ENCODE data around the gene PTPRD. TPM values are rescaled to one million over a fixed set of nuclear protein-coding genes. Genes with fewer than 3 reads are reported as not detected.
A peak's percentile ranks its signal among the peaks of the same experiment; 100 is the strongest.

PTPRD gene
- total RNA-seq, 1 donor from 2014 or later: 5.7 TPM

DNA sequence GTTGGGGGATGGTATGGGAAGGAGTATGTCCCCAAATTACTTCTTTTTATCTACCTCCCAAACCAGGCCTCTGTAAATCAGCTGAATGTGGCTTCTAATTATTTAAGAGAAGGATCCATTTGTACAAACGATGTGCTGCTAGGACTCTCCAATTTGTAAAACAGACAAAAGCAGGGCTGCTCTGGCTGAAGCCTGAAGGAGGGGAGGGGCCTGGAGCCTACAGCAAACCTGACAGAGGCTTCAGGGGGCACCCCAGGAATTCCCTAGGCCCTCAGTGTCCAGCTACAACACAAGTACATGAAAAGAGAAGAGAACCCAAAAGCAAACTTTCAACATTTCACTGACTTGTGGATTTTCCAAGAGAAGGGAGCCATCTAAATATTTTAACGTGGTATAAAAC, 1873.9 kb downstream of the PTPRD start:
- no peaks in the 10 kb centered on the region for H3K27me3 Mint-ChIP-seq (ENCODE audit: low read depth)
- no peaks in the 10 kb centered on the region for H3K9me3 Mint-ChIP-seq (ENCODE audit: low read depth)
- TF ChIP-seq, protein P1, sequence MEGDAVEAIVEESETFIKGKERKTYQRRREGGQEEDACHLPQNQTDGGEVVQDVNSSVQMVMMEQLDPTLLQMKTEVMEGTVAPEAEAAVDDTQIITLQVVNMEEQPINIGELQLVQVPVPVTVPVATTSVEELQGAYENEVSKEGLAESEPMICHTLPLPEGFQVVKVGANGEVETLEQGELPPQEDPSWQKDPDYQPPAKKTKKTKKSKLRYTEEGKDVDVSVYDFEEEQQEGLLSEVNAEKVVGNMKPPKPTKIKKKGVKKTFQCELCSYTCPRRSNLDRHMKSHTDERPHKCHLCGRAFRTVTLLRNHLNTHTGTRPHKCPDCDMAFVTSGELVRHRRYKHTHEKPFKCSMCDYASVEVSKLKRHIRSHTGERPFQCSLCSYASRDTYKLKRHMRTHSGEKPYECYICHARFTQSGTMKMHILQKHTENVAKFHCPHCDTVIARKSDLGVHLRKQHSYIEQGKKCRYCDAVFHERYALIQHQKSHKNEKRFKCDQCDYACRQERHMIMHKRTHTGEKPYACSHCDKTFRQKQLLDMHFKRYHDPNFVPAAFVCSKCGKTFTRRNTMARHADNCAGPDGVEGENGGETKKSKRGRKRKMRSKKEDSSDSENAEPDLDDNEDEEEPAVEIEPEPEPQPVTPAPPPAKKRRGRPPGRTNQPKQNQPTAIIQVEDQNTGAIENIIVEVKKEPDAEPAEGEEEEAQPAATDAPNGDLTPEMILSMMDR (IDR thresholded peaks at IDR 0.05): no peak
- H3K36me3 Mint-ChIP-seq (ENCODE audit: low read depth): no peaks in the 10 kb centered on the region
- no peak for DNase-seq (ENCODE audit: low spot score)
- no peak overlapping the region for H3K27ac Mint-ChIP-seq (ENCODE audit: unreplicated experiment)
- peaks cover 13% of the 10 kb centered on the region for H3K4me1 Mint-ChIP-seq (ENCODE audit: low read depth)
- no peak overlapping the region for H3K4me3 Mint-ChIP-seq (ENCODE audit: unreplicated experiment)

DNA sequence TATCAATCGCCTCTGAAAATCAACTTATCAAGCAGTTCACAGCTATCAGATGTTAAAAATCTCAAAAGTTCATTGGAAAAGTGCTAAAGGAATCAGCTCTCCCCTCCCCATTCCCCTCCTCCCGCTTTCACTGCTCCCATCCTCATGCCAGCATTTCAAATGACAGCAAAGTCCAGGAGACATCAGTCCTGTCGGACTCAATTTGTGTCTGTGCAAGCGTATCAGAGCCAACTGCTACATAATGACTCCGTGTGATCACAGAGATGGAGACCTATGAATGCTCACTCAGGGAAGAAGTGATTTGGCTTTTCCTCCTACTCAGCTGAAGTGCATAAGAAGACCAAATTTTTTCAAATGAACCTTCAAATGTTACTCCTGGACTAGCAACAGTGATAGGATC, 1876.0 kb downstream of the PTPRD start:
- no peaks in the 10 kb centered on the region for H3K27me3 Mint-ChIP-seq (ENCODE audit: low read depth)
- TF ChIP-seq, protein P1 (IDR thresholded peaks at IDR 0.05): no peak
- H3K9me3 Mint-ChIP-seq (ENCODE audit: low read depth): no peaks in the 10 kb centered on the region
- no peak overlapping the region for H3K4me3 Mint-ChIP-seq (ENCODE audit: unreplicated experiment)
- no peak for DNase-seq (ENCODE audit: low spot score)
- peaks cover 25% of the 10 kb centered on the region for H3K4me1 Mint-ChIP-seq (ENCODE audit: low read depth)
- H3K36me3 Mint-ChIP-seq (ENCODE audit: low read depth): no peaks in the 10 kb centered on the region
- no peak overlapping the region for H3K27ac Mint-ChIP-seq (ENCODE audit: unreplicated experiment)

DNA sequence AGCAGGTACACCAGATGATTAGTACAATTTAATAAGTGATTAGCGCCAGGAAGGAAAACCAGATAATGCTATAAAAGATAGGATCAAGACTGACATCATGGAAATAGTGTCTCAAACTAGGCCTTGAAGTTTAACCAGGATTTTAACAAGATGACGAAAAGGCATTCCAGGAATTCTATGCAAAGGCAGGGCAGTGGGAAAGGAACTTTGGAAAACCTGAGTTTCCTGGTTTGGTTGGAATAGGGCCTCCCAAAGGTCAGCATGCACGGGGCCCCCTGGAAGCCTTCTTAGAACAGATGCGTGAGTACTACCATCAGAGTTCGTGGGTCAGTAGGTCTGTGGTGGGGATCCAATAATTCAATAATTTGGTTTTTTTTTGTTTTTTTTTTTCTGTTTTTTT, 1878.0 kb downstream of the PTPRD start:
- H3K4me1 Mint-ChIP-seq (ENCODE audit: low read depth): peaks cover 25% of the 10 kb centered on the region
- DNase-seq (ENCODE audit: low spot score): no peak
- H3K27ac Mint-ChIP-seq (ENCODE audit: unreplicated experiment): no peak overlapping the region
- no peaks in the 10 kb centered on the region for H3K9me3 Mint-ChIP-seq (ENCODE audit: low read depth)
- no peak overlapping the region for H3K4me3 Mint-ChIP-seq (ENCODE audit: unreplicated experiment)
- no peaks in the 10 kb centered on the region for H3K27me3 Mint-ChIP-seq (ENCODE audit: low read depth)
- no peaks in the 10 kb centered on the region for H3K36me3 Mint-ChIP-seq (ENCODE audit: low read depth)
- TF ChIP-seq, protein P1 (IDR thresholded peaks at IDR 0.05): no peak

DNA sequence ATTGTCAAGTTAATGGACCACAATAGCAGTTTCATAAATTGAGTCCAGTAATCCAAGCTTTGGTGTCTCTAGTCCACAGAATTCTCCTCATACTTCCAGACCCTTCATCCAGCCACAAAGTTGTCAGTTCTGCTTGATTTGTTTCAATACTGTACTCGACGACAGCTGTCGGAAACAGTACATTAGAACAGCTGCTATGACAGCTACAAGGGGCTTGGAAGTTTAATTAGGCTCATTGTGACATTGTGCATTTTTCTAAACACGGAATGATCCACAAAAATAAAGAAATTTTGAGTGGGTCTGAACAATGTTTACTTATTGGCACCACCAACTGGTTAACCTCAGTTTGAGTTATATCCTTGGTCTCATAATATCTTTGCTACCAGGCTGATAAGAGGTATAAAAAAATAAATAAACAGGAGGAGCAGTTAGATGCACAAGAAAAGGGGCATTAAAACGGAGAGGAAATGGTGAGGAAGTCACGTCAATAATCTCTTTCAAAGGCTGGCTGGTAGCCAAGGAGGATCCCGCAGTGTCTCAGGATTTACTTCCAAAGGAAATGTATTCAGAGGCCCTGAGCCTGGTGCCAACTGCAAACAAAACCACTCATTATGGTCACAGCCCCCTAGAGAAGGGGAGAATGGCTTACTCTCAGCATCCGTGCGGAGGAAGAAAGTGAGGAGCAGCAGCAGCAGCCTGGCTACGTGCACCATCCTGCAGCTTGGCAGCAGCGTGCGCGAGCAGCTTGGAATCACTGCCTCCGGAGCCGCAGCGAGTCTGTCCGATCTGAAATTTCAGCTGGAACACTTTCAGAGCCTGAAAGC, 1879.5 kb downstream of the PTPRD start:
- no peaks in the 10 kb centered on the region for H3K27me3 Mint-ChIP-seq (ENCODE audit: low read depth)
- H3K4me1 Mint-ChIP-seq (ENCODE audit: low read depth): peaks cover 25% of the 10 kb centered on the region
- no peak for DNase-seq (ENCODE audit: low spot score)
- H3K4me3 Mint-ChIP-seq (ENCODE audit: unreplicated experiment): peak overlapping the region; percentile 63
- H3K9me3 Mint-ChIP-seq (ENCODE audit: low read depth): no peaks in the 10 kb centered on the region
- TF ChIP-seq, protein P1 (IDR thresholded peaks at IDR 0.05): no peak
- H3K36me3 Mint-ChIP-seq (ENCODE audit: low read depth): no peaks in the 10 kb centered on the region
- H3K27ac Mint-ChIP-seq (ENCODE audit: unreplicated experiment): peak overlapping the region; percentile 71

DNA sequence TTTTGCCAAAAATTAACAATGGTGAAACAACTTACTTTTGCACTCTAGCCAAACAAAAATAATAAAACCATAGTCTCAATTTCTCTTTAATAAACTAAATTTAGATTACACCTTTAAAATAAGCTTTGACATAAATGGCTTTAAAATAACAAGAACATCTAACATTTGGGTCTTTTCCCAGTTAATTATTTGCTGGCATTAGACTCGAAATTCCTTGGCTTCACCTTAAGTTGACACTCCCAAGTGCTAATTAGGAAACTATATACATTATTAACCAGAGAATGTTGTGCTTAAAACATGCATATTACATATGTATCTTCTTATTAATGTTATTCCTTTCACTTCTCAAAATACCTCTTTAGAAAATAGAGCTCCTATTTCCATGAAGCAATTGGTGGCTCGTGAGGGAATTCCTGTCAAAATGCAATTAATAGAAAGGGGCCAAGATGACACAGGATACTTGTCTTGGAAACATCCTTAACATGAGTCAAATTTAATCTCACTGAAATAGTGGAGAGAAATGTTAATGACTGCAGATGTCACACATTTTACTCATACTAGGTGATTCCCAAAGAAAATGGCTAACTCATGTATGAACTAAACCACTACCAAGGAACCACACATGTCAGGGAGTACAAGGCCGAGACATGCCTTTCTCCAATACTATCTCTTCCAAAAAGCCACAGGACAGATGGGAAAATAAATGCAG, 1880.3 kb downstream of the PTPRD start:
- peaks cover 25% of the 10 kb centered on the region for H3K4me1 Mint-ChIP-seq (ENCODE audit: low read depth)
- no peak overlapping the region for H3K4me3 Mint-ChIP-seq (ENCODE audit: unreplicated experiment)
- no peaks in the 10 kb centered on the region for H3K27me3 Mint-ChIP-seq (ENCODE audit: low read depth)
- no peaks in the 10 kb centered on the region for H3K9me3 Mint-ChIP-seq (ENCODE audit: low read depth)
- DNase-seq (ENCODE audit: low spot score): no peak
- H3K36me3 Mint-ChIP-seq (ENCODE audit: low read depth): no peaks in the 10 kb centered on the region
- TF ChIP-seq, protein P1 (IDR thresholded peaks at IDR 0.05): no peak
- H3K27ac Mint-ChIP-seq (ENCODE audit: unreplicated experiment): no peak overlapping the region

Measured in chondrocyte (in vitro differentiated cells).